22Rv1 (cell line): ENCODE data around the gene CNN1.

Source experiments
- H3K27ac ChIP-seq: fragments of 450-650 bp; 2 replicates; pipeline ENCODE4 v1.5.1; 2017
- ZFX ChIP-seq: fragments of 450-650 bp; IDR thresholded peaks from 2 replicates; pipeline ENCODE4 v1.6.1; 2017; ENCODE audit warnings: antibody characterized with exemption, borderline replicate concordance
- TF ChIP-seq, protein P1 (sequence below): fragments of 450-650 bp; IDR thresholded peaks from 2 replicates; pipeline ENCODE4 v1.5.1; 2017; ENCODE audit warnings: mild to moderate bottlenecking

The CNN1 gene

DNA sequence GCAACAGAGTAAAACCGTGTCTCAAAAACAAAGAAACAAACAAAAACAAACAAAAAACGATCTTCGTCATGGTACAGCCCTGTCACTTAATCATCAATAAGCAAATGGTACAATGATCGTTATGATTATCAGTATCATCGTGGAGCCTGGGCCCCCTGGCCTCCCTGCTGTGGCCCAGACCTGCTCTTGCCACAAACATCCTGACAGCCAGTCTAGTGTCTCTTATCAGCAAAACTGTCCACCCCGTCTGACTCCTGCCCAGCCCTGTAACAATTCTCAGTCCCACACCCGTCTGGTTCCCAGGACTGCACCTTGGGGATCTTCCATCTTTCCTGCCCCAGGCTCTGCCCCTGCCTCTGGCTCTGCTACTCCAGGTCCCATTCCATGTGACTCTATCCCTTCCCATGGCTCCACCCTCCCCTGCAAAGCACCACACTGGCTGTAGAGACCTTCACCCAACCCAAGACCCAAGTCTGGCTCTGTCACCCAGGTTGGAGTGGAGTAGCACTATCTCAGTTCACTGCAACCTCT, 38.7 kb upstream of the CNN1 start:
- TF ChIP-seq, protein P1, sequence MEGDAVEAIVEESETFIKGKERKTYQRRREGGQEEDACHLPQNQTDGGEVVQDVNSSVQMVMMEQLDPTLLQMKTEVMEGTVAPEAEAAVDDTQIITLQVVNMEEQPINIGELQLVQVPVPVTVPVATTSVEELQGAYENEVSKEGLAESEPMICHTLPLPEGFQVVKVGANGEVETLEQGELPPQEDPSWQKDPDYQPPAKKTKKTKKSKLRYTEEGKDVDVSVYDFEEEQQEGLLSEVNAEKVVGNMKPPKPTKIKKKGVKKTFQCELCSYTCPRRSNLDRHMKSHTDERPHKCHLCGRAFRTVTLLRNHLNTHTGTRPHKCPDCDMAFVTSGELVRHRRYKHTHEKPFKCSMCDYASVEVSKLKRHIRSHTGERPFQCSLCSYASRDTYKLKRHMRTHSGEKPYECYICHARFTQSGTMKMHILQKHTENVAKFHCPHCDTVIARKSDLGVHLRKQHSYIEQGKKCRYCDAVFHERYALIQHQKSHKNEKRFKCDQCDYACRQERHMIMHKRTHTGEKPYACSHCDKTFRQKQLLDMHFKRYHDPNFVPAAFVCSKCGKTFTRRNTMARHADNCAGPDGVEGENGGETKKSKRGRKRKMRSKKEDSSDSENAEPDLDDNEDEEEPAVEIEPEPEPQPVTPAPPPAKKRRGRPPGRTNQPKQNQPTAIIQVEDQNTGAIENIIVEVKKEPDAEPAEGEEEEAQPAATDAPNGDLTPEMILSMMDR: no peak
- TF ChIP-seq ZFX: no peak
- no peak overlapping the region for H3K27ac ChIP-seq

DNA sequence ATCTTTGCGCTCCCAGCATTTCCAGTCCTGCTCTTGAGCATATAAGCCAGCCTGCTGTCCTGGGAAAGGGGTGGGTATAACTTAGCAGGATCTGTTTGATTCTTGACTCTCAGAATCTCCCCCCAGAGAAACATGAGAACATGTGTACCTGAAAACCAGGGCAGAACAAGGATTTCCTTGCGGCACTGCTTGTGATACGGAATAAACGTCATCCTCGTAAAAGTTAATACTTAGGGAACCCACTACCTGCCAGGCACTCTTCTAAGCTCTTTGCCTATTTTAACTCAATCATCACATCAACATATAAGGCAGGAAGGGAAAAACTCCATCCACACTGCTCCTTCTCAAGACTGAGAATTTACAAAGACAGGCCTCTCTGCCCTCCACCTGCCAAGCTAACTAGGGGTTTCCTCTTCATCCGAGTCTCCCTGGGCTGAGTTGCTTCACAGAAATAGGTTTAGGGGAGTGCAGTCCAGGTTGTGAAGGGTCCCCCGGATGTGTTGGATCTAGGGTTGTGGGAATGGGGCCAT, 34.1 kb upstream of the CNN1 start:
- TF ChIP-seq, protein P1: no peak
- TF ChIP-seq ZFX: no peak
- H3K27ac ChIP-seq: peak overlapping the region; percentile 96

DNA sequence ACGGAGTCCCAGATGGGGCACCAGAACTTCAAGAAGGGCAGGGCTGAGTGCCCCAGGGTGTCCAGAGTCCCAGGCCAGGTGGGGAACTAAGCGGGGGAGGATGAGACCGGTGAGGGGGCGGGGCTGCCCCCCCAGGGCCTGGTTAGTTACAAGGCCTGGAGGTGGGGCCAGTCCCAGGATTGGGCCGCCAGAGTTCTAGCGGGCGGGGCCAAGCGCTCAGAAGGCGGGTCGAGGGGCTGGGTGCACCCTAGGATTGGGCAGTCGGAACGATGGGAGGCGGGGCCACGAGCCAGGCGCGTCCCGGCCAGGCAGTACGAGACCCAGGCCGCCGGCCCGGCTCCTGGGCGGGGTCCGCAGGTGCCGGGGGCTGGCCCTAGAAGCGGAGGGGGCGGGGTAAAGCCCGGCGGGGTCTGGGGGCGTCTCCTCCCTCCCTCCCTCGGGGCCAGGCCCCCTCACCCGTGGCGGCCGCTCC, 33.6 kb upstream of the CNN1 start:
- peak overlapping the region; percentile 96 for H3K27ac ChIP-seq
- no peak for TF ChIP-seq ZFX
- TF ChIP-seq, protein P1: no peak

DNA sequence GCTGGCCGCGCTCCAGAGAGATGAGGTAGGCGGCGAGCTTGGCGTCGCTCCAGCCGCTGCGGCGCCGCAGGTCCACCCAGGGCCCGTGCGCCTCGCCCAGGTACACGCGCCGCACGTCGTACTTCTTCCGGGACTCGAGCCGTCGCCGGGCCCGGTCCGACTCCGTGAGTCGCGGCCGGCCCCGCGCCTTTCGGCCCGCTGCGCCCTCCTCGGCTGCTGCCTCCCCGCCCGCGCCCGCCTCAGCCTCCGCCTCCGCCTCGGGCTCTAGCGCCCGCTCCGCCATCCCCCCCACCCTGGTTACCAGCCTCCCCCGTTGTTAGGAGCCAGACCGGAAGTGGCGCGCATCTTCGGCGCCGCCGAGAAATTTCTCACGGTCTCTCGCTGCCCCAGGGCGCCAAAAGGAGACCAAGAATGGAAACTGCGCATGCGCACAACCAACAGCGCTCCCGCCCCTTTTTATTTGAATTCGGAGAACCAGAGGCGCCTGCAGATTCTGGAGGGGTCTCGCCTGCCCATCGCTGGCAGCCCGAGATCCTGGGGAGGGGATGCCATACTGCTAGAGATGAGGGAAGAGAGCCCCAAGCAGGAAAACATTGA, 33.0 kb upstream of the CNN1 start, which contains the start of gene ZNF653:
Gene ZNF653, minus strand, starts transcription at position 336 of the 597 bp plus-strand sequence. Its CDS starts 53 bp downstream, at position 283.
- H3K27ac ChIP-seq: peak within 1 kb of the TSS; percentile 96
- no peak for TF ChIP-seq ZFX
- TF ChIP-seq, protein P1: no peak

DNA sequence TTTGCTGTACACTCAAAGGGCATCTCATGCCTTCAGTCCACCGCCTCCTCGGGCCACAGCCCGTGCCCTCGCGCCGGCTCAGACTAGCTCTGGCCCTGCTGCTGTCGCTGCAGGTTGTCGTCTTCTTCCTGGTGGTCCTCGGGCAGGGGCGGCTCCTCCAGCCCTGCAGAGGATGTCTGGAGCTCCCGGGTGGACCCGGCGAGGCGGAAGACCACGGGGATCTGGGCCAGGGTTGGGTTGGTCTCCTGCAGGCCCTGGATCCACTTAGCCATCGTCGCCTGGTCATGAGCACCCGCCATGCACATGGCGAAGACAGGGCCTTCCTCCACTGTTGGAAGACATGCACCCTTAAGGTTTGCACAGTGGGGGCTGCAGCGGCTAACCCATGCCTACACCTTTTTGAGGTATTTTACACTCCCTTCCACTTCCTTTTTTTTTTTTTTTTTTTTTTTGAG, 32.5 kb upstream of the CNN1 start:
- H3K27ac ChIP-seq: peak overlapping the region; percentile 96
- TF ChIP-seq ZFX: no peak
- TF ChIP-seq, protein P1: no peak

DNA sequence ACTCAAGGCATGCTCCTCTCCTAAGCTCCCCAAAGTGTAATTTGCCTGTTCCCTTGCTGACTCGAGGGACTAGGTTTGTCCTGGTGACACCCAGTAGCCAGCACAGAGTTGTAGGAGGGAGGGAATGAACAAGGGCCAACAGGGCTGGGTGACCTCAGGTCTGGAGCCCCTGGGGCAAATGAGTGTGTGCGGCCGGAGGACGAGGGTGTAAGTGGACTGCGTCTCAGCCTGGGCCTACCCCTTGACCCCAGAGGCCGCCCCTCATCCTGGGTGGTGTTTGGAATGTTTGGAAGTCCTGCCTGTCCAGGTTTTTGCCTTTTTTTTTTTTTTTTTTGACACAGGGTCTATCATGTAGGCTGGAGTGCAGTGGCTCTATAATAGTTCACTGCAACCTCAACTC, 31.7 kb upstream of the CNN1 start:
- TF ChIP-seq, protein P1: no peak
- no peak for TF ChIP-seq ZFX
- H3K27ac ChIP-seq: peak overlapping the region; percentile 96
